ENCODE measurements around the gene JAZF1. TPM values are rescaled to one million over a fixed set of nuclear protein-coding genes. Genes with fewer than 3 reads are reported as not detected.

JAZF1 gene
- total and polyA plus RNA-seq, 9 of the 15 experiments (the other 6 are each of a cell fraction or from before 2014, with no cell fraction given) = 0.04 to 0.64 (median 0.11) TPM; not detected in 3

GRCh38 chr7:27784399-27785053, 396.1 kb downstream of the JAZF1 start:
- BruUV-seq (replicated peaks) = no TSS peak
- Histone ChIP-seq H3K9me1 (ENCODE audit: control insufficient read depth, insufficient read depth, low read length) (no peaks in the 10 kb centered on the region), H3K9ac (ENCODE audit: insufficient read depth in 1 of 2, low read depth in 2 of 2, low read length in 2 of 2) (no peak overlapping the region), H3K4me2 (ENCODE audit: insufficient read depth, low read length) (no peak overlapping the region), H3K4me3 (no peak overlapping the region), H3K9me3 (replicated peaks; ENCODE audit: control insufficient read depth, insufficient read depth, low read depth, low read length) (no peaks in the 10 kb centered on the region), H3K79me2 (ENCODE audit: control insufficient read depth, insufficient read depth, low read length) (no peaks in the 10 kb centered on the region), H3K27ac (ENCODE audit: extremely low read depth, low read depth, low read length) (peak overlapping the region; percentile 43; the same call in 2 of the 3 replicates), H4K20me1 (replicated peaks; ENCODE audit: control insufficient read depth, insufficient read depth, low read length) (no peaks in the 10 kb centered on the region), H2AFZ (ENCODE audit: low read depth, low read length) (peak overlapping the region; percentile 46), H3K36me3 (ENCODE audit: control insufficient read depth, insufficient read depth, low read length) (peaks cover 24% of the 10 kb centered on the region), H3K4me1 (replicated peaks in 1 of 2; ENCODE audit: control insufficient read depth in 2 of 2, insufficient read depth in 2 of 2, low read length in 2 of 2) (no peaks in the 10 kb centered on the region; a peak in 1 of 5 replicates), H3K27me3 (ENCODE audit: control insufficient read depth in 2 of 2, insufficient read depth in 2 of 2, low read length in 2 of 2) (no peaks in the 10 kb centered on the region)
- ChIA-PET CTCF (ENCODE audit: low intra/inter-chr PET ratio) (interaction anchor here (0.5 kb wide), 1 partner anchor 27 kb away, joined by 3 read pairs; no protein-coding TSS in a partner anchor), POLR2A (no interaction called here)
- in situ Hi-C loops (cut with MboI) (no loop called here), intact Hi-C loops (cut with micrococcal nuclease) (loop anchor here (5.0 to 10.0 kb wide), 2 partner anchors 37 to 240 kb away; no protein-coding TSS in a partner anchor)
- DNase-seq (ENCODE audit: extremely low read depth in 1 of 4, low spot score in 3 of 4) (peak; percentile 43 to 71 (median 52)), ATAC-seq (peak; percentile 89), FAIRE-seq (peak; percentile 81)
- WGBS (ENCODE audit: insufficient coverage, low coverage, missing lambda C conversion rate) = 21% methylated on average over 6 of the region's 6 CpGs
- TF ChIP-seq BRD9 (IDR thresholded peaks at IDR 0.05; ENCODE audit: low read depth, partially characterized antibody) (peak; percentile 44), ZNF384 (IDR thresholded peaks at IDR 0.05; ENCODE audit: low read depth, low read length) (peak; percentile 81), MITF (IDR thresholded peaks at IDR 0.05) (no peak), JUND (IDR thresholded peaks at IDR 0.05; ENCODE audit: borderline replicate concordance, low read depth, low read length) (peak; percentile 42; the same call in 1 of the 2 replicates), JUND (tag; IDR thresholded peaks at IDR 0.05; ENCODE audit: borderline replicate concordance, low read depth, low read length) (peak; percentile 50; the same call in 1 of the 3 replicates), DPF2 (IDR thresholded peaks at IDR 0.05) (peak; percentile 61), SMARCE1 (IDR thresholded peaks at IDR 0.05) (peak; percentile 21; the same call in 1 of the 2 replicates), RAD21 (CRISPR knock-in tag; conservative IDR thresholded peaks at IDR 0.05 in 1 of 2, IDR thresholded peaks at IDR 0.05 in 1 of 2) (peak; percentile 35 to 55; a peak in 3 of 4 replicates), ATF3 (IDR thresholded peaks at IDR 0.05) (peak; percentile 27; the same call in 1 of the 2 replicates), ATF3 (CRISPR knock-in tag; conservative IDR thresholded peaks at IDR 0.05) (no peak), ZNF76 (CRISPR knock-in tag; IDR thresholded peaks at IDR 0.05; ENCODE audit: borderline replicate concordance) (no peak), ZBED1 (IDR thresholded peaks at IDR 0.05) (peak; percentile 98), USF1 (CRISPR knock-in tag; IDR thresholded peaks at IDR 0.05) (no peak), FOSL1 (tag; conservative IDR thresholded peaks at IDR 0.05) (peak; percentile 55), IRF1 (CRISPR knock-in tag; IDR thresholded peaks at IDR 0.05; ENCODE audit: borderline replicate concordance) (no peak)

Data from K562 (cell line).